DND-41 (cell line): ENCODE measurements around the gene FUNDC2.

Experiments used
- ATAC-seq: fragments of 200-7000 bp; cut with Tn5 transposase; 3 replicates; pipeline ENCODE4 v1.9.1; 2021; ENCODE audit warnings: low read depth; ENCODE audit not compliant: insufficient read depth
- DNase-seq: peaks from one replicate; pipeline ENCODE4 v3.0.0-alpha.2; 2020
- H2AFZ ChIP-seq: 2 replicates; pipeline ENCODE4 v1.6.0; 2012; ENCODE audit warnings: low read depth, low read length
- H3K27ac ChIP-seq: 2 replicates; pipeline ENCODE4 v1.5.1; 2012; ENCODE audit warnings: low read length, inconsistent platforms
- H3K27me3 ChIP-seq: fragments of 200-600 bp; sonication (generic); 2 replicates; pipeline ENCODE4 v1.6.0; 2012; ENCODE audit warnings: low read length, mild to moderate bottlenecking, inconsistent platforms; ENCODE audit not compliant: insufficient read depth, poor library complexity
- H3K36me3 ChIP-seq: 2 replicates; pipeline ENCODE4 v1.5.1; 2012; ENCODE audit warnings: low read length, inconsistent platforms; ENCODE audit not compliant: insufficient read depth
- H3K4me1 ChIP-seq: 2 replicates; pipeline ENCODE4 v1.5.1; 2012; ENCODE audit warnings: mild to moderate bottlenecking, low read length; ENCODE audit not compliant: insufficient read depth
- H3K4me2 ChIP-seq: 2 replicates; pipeline ENCODE4 v1.6.0; 2012; ENCODE audit warnings: mild to moderate bottlenecking, moderate library complexity, low read length, inconsistent platforms; ENCODE audit not compliant: insufficient read depth
- H3K4me3 ChIP-seq, 2 experiments: fragments of 200-600 bp in 1 of 2; shearing (Covaris generic) in 1 of 2; 2 replicates each; pipeline ENCODE4 v1.5.1; 2012 to 2016; ENCODE audit warnings: inconsistent platforms in 2 of 2, low read length in 2 of 2, mild to moderate bottlenecking in 2 of 2, low read depth in 1 of 2, moderate library complexity in 1 of 2
- H3K79me2 ChIP-seq: 2 replicates; pipeline ENCODE4 v1.6.0; 2012; ENCODE audit warnings: low read length, inconsistent platforms; ENCODE audit not compliant: insufficient read depth
- H3K9ac ChIP-seq: 2 replicates; pipeline ENCODE4 v1.6.0; 2012; ENCODE audit warnings: low read depth, mild to moderate bottlenecking, inconsistent platforms, low read length, moderate library complexity
- H3K9me3 ChIP-seq: 2 replicates; pipeline ENCODE4 v1.5.1; 2012; ENCODE audit warnings: low read length, moderate library complexity, mild to moderate bottlenecking, inconsistent platforms; ENCODE audit not compliant: insufficient read depth, severe bottlenecking
- H4K20me1 ChIP-seq: 2 replicates; pipeline ENCODE4 v1.6.0; 2012; ENCODE audit warnings: low read length; ENCODE audit not compliant: insufficient read depth
- CTCF ChIP-seq: IDR thresholded peaks from 2 replicates; pipeline ENCODE4 v1.5.1; 2012; ENCODE audit warnings: borderline replicate concordance, low read length, moderate library complexity, mild to moderate bottlenecking; ENCODE audit not compliant: poor library complexity, severe bottlenecking; ENCODE audit errors: extremely low read depth
- EZH2 ChIP-seq: IDR thresholded peaks from 3 replicates; pipeline ENCODE4 v1.6.1; 2012; ENCODE audit warnings: borderline replicate concordance, low read depth, mild to moderate bottlenecking, moderate library complexity, low read length, inconsistent platforms; ENCODE audit not compliant: severe bottlenecking

FUNDC2 gene

GRCh38 chrX:155069414-155069813, 42.8 kb downstream of the FUNDC2 start:
- H3K27ac ChIP-seq, result no peak overlapping the region

DNA sequence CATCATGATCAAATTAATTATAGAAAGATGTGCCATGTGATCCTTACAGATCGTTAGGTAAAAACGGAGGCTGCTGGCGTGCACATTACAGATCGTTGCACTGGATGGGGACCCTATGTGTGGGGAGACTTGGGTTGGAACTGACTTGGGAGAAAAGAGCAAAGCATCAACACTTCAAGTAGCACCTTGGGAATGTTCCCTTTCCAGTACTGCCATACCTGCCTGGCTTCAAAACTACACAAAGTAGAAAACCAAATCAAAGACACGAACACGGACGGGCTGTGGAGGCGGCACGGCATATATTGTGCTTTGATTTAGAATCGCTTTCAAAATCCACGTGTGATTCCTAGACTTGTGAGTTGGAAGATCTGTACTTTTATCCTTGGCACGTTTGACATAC, 43.4 kb downstream of the FUNDC2 start:
- peak overlapping the region; percentile 78 for H2AFZ ChIP-seq
- no peak overlapping the region; the same call in 1 of the 2 replicates for H3K27ac ChIP-seq
- no peak for TF ChIP-seq CTCF
- no peak for TF ChIP-seq EZH2
- H4K20me1 ChIP-seq, result no peaks in the 10 kb centered on the region
- DNase-seq, result peak; percentile 6
- H3K27me3 ChIP-seq, result no peaks in the 10 kb centered on the region
- H3K4me1 ChIP-seq, result peaks cover 54% of the 10 kb centered on the region
- peak overlapping the region; percentile 69 for H3K9ac ChIP-seq
- peaks cover 19% of the 10 kb centered on the region for H3K36me3 ChIP-seq
- H3K9me3 ChIP-seq, result no peaks in the 10 kb centered on the region
- peaks cover 53% of the 10 kb centered on the region for H3K79me2 ChIP-seq
- ATAC-seq, result no peak
- H3K4me3 ChIP-seq, result peak overlapping the region; percentile 78 to 81; a peak in 3 of 4 replicates
- H3K4me2 ChIP-seq, result peak overlapping the region; percentile 94

More at GRCh38 chrX:155069414-155069813, 42.8 kb downstream of the FUNDC2 start:
- H3K36me3 ChIP-seq, result peaks cover 16% of the 10 kb centered on the region
- TF ChIP-seq EZH2 (no peak), CTCF (no peak)
- peak overlapping the region; percentile 94 for H3K4me2 ChIP-seq
- H3K9ac ChIP-seq, result peak overlapping the region; percentile 69
- no peaks in the 10 kb centered on the region for H3K9me3 ChIP-seq
- peaks cover 52% of the 10 kb centered on the region for H3K4me1 ChIP-seq
- ATAC-seq, result no peak
- no peaks in the 10 kb centered on the region for H4K20me1 ChIP-seq
- no peaks in the 10 kb centered on the region for H3K27me3 ChIP-seq
- peak overlapping the region in 1 of 2 experiments; percentile 81; a peak in 1 of 4 replicates for H3K4me3 ChIP-seq
- H2AFZ ChIP-seq, result no peak overlapping the region
- H3K79me2 ChIP-seq, result peaks cover 51% of the 10 kb centered on the region
- no peak for DNase-seq

DNA sequence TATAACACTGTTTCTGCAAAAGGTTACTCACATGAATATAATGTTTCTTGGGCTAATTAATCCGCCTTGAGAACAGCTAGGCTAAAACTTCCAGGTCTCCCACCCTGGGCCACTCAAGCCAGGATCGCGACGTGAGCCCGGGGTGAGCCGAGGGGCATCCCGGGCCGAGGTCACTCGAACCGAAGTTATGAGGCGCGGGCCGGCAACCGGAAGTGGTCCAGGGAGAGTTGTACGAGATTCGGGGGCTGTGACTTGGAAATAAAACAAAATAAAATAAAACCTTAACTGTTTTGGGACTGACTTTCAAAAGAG, 44.0 kb downstream of the FUNDC2 start:
- Histone ChIP-seq H3K27ac (peak overlapping the region; percentile 74), H3K4me1 (peaks cover 54% of the 10 kb centered on the region), H3K36me3 (peaks cover 25% of the 10 kb centered on the region), H4K20me1 (no peaks in the 10 kb centered on the region), H3K4me3 (peak overlapping the region; percentile 78 to 81; a peak in 3 of 4 replicates), H3K4me2 (peak overlapping the region; percentile 94), H3K9ac (peak overlapping the region; percentile 69), H2AFZ (peak overlapping the region; percentile 78), H3K27me3 (no peaks in the 10 kb centered on the region), H3K79me2 (peaks cover 55% of the 10 kb centered on the region), H3K9me3 (no peaks in the 10 kb centered on the region)
- 0 out of 3 replicates have a peak, but pooled peaks have one; percentile 6 for ATAC-seq
- no peak for DNase-seq
- no peak for TF ChIP-seq EZH2
- TF ChIP-seq CTCF, result no peak
